Karpas-422 (cell line): ENCODE measurements around the gene PRSS27. TPM values are rescaled to one million over a fixed set of nuclear protein-coding genes. Genes with fewer than 3 reads are reported as not detected.

Source experiments
- DNase-seq: peaks from one replicate; pipeline ENCODE4 v3.0.0-alpha.2; 2015
- H2AFZ ChIP-seq: fragments of 200-600 bp; sonication (generic); 2 replicates; pipeline ENCODE4 v1.6.1; 2014; ENCODE audit warnings: antibody characterized with exemption, low read length, mixed read lengths
- H3K27ac ChIP-seq: fragments of 200-600 bp; sonication (generic); 2 replicates; pipeline ENCODE4 v1.5.1; 2014; ENCODE audit warnings: mild to moderate bottlenecking, low read length, moderate library complexity
- H3K27me3 ChIP-seq: fragments of 200-600 bp; sonication (generic); 2 replicates; pipeline ENCODE4 v1.6.1; 2014; ENCODE audit warnings: low read length, mixed read lengths
- H3K36me3 ChIP-seq: fragments of 200-600 bp; sonication (generic); 2 replicates; pipeline ENCODE4 v1.6.1; 2014; ENCODE audit warnings: low read length, mixed read lengths; ENCODE audit not compliant: insufficient read depth
- H3K4me1 ChIP-seq: fragments of 200-600 bp; sonication (generic); 2 replicates; pipeline ENCODE4 v1.6.1; 2014; ENCODE audit warnings: mild to moderate bottlenecking, low read length, mixed read lengths
- H3K4me2 ChIP-seq: fragments of 200-600 bp; sonication (generic); 2 replicates; pipeline ENCODE4 v1.6.1; 2014; ENCODE audit warnings: low read length, low read depth, mild to moderate bottlenecking; ENCODE audit not compliant: poor library complexity, severe bottlenecking
- H3K4me3 ChIP-seq: fragments of 200-600 bp; sonication (generic); 2 replicates; pipeline ENCODE4 v1.5.1; 2014; ENCODE audit warnings: mild to moderate bottlenecking, antibody characterized with exemption, low read length, mixed read lengths
- H3K79me2 ChIP-seq: fragments of 200-600 bp; sonication (generic); 2 replicates; pipeline ENCODE4 v1.6.1; 2014; ENCODE audit warnings: mild to moderate bottlenecking, low read length, mixed read lengths
- H3K9ac ChIP-seq: fragments of 200-600 bp; sonication (generic); 2 replicates; pipeline ENCODE4 v1.6.0; 2014; ENCODE audit warnings: low read length
- H3K9me2 ChIP-seq: fragments of 200-600 bp; sonication (generic), shearing (Covaris generic); replicated peaks from 2 replicates; pipeline ENCODE4 v1.6.0; 2014; ENCODE audit warnings: mild to moderate bottlenecking, low read length, moderate library complexity; ENCODE audit not compliant: insufficient read depth
- H3K9me3 ChIP-seq: fragments of 300-700, 200-600 bp; sonication (generic); 2 replicates; pipeline ENCODE4 v1.6.1; 2014; ENCODE audit warnings: low read length, mixed read lengths
- H4K20me1 ChIP-seq: fragments of 200-600 bp; sonication (generic); 2 replicates; pipeline ENCODE4 v1.6.1; 2014; ENCODE audit warnings: mild to moderate bottlenecking, antibody characterized with exemption, low read length, low read depth; ENCODE audit not compliant: insufficient read depth
- total RNA-seq: library from RNA; depleted of rRNA; stranded (reverse); fragments of >200 nt; shearing (Covaris generic); gene quantifications from 2 replicates; pipeline ENCODE4 v1.2.3, GENCODE V29; 2014; ENCODE audit warnings: low replicate concordance; rRNA removed

PRSS27 gene
- total RNA-seq, result 1.4 and 2.8 TPM in 2 replicates

DNA sequence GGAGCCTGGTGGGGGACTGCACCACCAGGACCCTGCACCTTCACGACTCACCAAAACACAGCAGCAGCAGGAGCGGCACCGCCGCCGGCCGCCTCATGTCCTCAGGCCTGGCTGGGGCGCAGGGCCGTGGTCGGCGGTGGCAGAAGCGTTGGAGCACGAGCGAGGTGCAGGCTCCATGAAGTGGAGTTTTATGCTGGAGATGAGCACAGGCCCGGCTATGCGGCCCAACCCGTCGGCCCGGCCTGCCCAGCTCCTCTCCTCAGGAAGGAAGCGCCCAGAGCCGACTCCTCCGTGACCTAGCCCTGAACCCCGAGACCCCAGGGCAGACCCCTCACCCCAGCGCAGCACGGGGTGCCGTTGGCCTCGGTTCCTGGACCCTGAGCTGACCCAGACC, at the start of gene PRSS27:
Gene PRSS27 (minus strand): TSS at position 161 of the 394 bp plus-strand sequence. CDS start 64 bp downstream, at position 97.
- peak within 1 kb of the TSS; percentile 84 for H3K9ac ChIP-seq
- H3K4me2 ChIP-seq, result peak within 1 kb of the TSS; percentile 76
- no peaks in the 10 kb centered on the region for H3K27me3 ChIP-seq
- H3K36me3 ChIP-seq, result no peaks in the 10 kb centered on the region
- peak within 1 kb of the TSS; percentile 66 for H3K4me3 ChIP-seq
- H3K79me2 ChIP-seq, result no peaks in the 10 kb centered on the region
- peak within 1 kb of the TSS; percentile 79; the same call in 1 of the 2 replicates for H2AFZ ChIP-seq
- no peaks in the 10 kb centered on the region for H3K9me2 ChIP-seq
- DNase-seq, result no peak
- peaks cover 25% of the 10 kb centered on the region for H3K4me1 ChIP-seq
- H3K27ac ChIP-seq, result no peak within 1 kb of the TSS
- H4K20me1 ChIP-seq, result peaks cover 2% of the 10 kb centered on the region; the same call in 1 of the 2 replicates
- no peaks in the 10 kb centered on the region for H3K9me3 ChIP-seq

DNA sequence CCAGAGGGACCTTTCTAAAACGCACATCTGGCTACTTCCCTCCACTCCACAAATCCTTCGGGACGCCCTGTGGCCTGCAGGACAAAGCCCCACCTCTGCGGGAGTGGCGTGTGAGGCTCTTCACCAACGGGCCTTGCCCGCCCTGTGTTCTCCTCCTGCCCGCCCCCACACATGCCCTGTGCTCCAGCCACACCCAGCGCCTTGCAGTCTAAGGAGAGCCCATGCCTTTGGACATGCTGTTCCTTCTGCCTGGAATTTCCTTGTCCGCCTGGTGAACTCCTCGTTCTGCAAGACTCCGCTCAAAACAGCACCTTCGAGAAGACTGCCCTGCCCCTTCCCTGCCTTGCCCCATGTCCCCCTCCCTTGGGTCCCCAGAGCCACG, 49.6 kb upstream of the PRSS27 start:
- no peak for DNase-seq
- Histone ChIP-seq H2AFZ (no peak overlapping the region), H3K79me2 (peaks cover 6% of the 10 kb centered on the region; the same call in 1 of the 2 replicates), H3K27me3 (no peaks in the 10 kb centered on the region), H3K4me1 (peaks cover 4% of the 10 kb centered on the region; the same call in 1 of the 2 replicates), H4K20me1 (peaks cover 44% of the 10 kb centered on the region), H3K4me3 (no peak overlapping the region), H3K36me3 (peaks cover 48% of the 10 kb centered on the region; the same call in 1 of the 2 replicates), H3K27ac (no peak overlapping the region), H3K9me3 (no peaks in the 10 kb centered on the region), H3K9me2 (no peaks in the 10 kb centered on the region), H3K4me2 (no peak overlapping the region), H3K9ac (no peak overlapping the region)

DNA sequence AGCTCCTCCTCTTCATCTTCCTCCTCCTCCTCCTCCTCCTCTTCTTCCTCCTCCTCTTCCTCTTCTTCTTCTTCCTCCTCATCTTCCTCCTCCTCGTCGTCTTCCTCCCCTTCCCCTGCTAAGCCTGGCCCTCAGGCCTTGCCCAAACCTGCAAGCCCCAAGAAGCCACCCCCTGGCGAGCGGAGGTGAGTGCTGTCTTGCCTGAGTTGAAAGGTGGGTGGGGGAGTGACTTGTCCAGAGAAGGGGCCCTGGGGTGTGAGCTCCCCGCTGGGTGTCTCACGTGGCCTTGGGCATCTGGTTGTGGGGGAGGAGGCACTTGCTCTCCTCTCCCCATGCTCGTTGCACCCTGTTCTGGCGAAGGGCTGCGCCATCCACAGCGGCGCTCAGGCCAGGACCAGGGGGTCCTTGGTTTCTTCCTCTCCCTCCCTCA, 49.1 kb upstream of the PRSS27 start:
- H3K79me2 ChIP-seq, result peaks cover 12% of the 10 kb centered on the region
- H3K4me2 ChIP-seq, result no peak overlapping the region
- peaks cover 54% of the 10 kb centered on the region for H3K36me3 ChIP-seq
- no peaks in the 10 kb centered on the region for H3K9me3 ChIP-seq
- peaks cover 49% of the 10 kb centered on the region for H4K20me1 ChIP-seq
- no peak for DNase-seq
- H3K4me3 ChIP-seq, result no peak overlapping the region
- no peak overlapping the region for H2AFZ ChIP-seq
- no peak overlapping the region for H3K9ac ChIP-seq
- H3K4me1 ChIP-seq, result peaks cover 3% of the 10 kb centered on the region; the same call in 1 of the 2 replicates
- no peak overlapping the region for H3K27ac ChIP-seq
- H3K27me3 ChIP-seq, result no peaks in the 10 kb centered on the region
- H3K9me2 ChIP-seq, result no peaks in the 10 kb centered on the region

DNA sequence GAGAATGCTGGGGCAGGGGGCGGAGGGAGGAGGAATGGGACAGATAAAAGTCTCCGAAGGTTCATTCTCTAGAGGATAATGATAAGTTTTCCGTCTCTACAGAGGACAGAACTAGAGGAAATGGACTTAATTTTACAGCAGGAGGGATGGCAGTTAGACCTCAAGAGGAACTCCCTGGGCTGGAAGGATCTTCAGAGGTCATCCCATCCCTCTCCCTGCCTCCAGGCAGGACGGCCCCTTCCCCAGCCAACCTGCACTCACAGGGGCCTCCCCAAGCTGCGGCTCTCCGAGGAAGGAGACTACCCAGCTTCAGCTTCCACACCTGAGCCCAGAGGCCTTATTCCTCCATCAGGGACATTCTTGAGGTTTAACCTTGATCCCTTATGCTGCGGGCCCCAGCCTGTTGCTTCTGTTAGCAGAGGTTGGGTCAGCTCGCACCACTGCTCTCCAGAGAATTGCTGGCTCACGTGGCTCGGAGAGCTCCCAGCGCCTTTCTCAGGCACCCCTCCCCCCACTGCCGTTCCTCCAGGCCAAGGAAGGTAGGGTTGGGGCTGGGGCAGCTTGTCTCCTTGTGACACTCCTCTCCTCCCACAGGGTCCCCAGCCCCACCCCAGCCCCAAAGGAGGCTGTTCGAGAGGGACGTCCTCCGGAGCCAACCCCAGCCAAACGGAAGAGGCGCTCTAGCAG, 48.5 kb upstream of the PRSS27 start:
- Histone ChIP-seq H3K9me2 (no peaks in the 10 kb centered on the region), H3K4me1 (peaks cover 3% of the 10 kb centered on the region; the same call in 1 of the 2 replicates), H3K4me3 (no peak overlapping the region), H3K9me3 (no peaks in the 10 kb centered on the region), H3K79me2 (peaks cover 18% of the 10 kb centered on the region), H4K20me1 (peaks cover 55% of the 10 kb centered on the region), H3K27ac (no peak overlapping the region), H2AFZ (no peak overlapping the region), H3K36me3 (peaks cover 59% of the 10 kb centered on the region), H3K27me3 (no peaks in the 10 kb centered on the region), H3K9ac (no peak overlapping the region), H3K4me2 (no peak overlapping the region)
- DNase-seq, result no peak

DNA sequence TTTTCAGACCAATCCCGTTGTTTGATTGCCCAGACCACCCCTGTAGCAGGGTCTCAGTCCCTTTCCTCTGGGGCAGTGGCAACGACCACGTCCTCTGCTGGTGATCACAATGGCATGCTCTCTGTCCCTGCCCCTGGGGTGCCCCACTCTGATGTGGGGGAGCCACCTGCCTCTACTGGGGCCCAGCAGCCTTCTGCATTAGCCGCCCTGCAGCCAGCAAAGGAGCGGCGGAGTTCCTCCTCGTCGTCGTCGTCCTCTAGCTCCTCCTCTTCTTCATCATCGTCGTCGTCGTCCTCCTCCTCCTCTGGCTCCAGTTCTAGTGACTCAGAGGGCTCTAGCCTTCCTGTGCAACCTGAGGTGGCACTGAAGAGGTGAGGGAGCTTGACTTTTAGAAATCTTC, 47.9 kb upstream of the PRSS27 start:
- DNase-seq, result no peak
- no peak overlapping the region for H3K27ac ChIP-seq
- no peak overlapping the region for H3K9ac ChIP-seq
- H3K4me2 ChIP-seq, result no peak overlapping the region
- H3K9me2 ChIP-seq, result no peaks in the 10 kb centered on the region
- peaks cover 24% of the 10 kb centered on the region for H3K79me2 ChIP-seq
- H3K27me3 ChIP-seq, result no peaks in the 10 kb centered on the region
- peaks cover 3% of the 10 kb centered on the region; the same call in 1 of the 2 replicates for H3K4me1 ChIP-seq
- H3K4me3 ChIP-seq, result no peak overlapping the region
- no peak overlapping the region for H2AFZ ChIP-seq
- no peaks in the 10 kb centered on the region for H3K9me3 ChIP-seq
- H4K20me1 ChIP-seq, result peaks cover 61% of the 10 kb centered on the region
- peaks cover 66% of the 10 kb centered on the region for H3K36me3 ChIP-seq

DNA sequence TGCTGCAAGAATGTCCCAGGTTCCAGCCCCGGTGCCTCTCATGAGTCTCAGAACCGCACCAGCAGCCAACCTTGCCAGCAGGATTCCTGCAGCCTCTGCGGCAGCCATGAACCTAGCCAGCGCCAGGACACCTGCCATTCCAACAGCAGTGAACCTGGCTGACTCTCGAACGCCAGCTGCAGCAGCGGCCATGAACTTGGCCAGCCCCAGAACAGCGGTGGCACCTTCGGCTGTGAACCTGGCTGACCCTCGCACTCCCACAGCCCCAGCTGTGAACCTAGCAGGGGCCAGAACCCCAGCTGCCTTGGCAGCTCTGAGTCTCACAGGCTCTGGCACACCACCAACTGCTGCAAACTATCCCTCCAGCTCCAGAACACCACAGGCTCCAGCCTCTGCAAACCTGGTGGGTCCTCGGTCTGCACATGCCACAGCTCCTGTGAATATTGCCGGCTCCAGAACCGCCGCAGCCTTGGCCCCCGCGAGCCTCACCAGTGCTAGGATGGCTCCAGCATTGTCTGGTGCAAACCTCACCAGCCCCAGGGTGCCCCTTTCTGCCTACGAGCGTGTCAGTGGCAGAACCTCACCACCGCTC, 47.2 kb upstream of the PRSS27 start:
- Histone ChIP-seq H4K20me1 (peaks cover 68% of the 10 kb centered on the region), H3K79me2 (peaks cover 31% of the 10 kb centered on the region)

DNA sequence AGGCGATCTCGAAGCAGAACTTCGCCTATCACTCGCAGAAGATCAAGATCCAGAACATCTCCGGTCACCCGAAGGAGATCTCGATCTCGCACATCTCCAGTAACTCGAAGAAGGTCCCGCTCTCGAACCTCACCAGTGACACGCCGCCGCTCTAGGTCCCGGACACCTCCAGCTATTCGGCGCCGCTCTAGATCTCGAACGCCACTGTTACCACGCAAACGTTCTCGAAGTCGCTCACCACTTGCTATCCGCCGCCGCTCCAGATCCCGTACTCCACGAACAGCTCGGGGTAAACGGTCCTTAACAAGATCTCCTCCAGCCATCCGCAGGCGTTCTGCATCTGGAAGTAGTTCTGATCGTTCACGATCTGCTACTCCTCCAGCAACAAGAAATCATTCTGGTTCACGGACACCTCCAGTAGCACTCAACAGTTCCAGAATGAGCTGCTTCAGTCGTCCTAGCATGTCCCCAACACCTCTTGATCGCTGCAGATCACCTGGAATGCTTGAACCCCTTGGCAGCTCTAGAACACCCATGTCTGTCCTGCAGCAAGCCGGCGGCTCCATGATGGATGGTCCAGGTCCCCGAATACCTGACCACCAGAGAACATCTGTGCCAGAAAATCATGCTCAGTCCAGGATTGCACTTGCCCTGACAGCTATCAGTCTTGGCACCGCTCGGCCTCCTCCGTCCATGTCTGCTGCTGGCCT, 46.6 kb upstream of the PRSS27 start:
- Histone ChIP-seq H2AFZ (no peak overlapping the region), H3K9ac (no peak overlapping the region), H3K4me2 (no peak overlapping the region), H3K27ac (no peak overlapping the region), H3K27me3 (no peaks in the 10 kb centered on the region), H3K79me2 (peaks cover 37% of the 10 kb centered on the region), H3K36me3 (peaks cover 73% of the 10 kb centered on the region), H3K9me2 (no peaks in the 10 kb centered on the region), H4K20me1 (peaks cover 72% of the 10 kb centered on the region), H3K9me3 (no peaks in the 10 kb centered on the region), H3K4me3 (no peak overlapping the region), H3K4me1 (peaks cover 3% of the 10 kb centered on the region; the same call in 1 of the 2 replicates)
- DNase-seq, result no peak

More for the DNA sequence above, 47.2 kb upstream of the PRSS27 start:
- Histone ChIP-seq H3K4me3 (no peak overlapping the region), H3K4me2 (no peak overlapping the region), H2AFZ (no peak overlapping the region), H3K9me2 (no peaks in the 10 kb centered on the region), H3K4me1 (peaks cover 3% of the 10 kb centered on the region; the same call in 1 of the 2 replicates), H3K27me3 (no peaks in the 10 kb centered on the region), H3K36me3 (peaks cover 72% of the 10 kb centered on the region), H3K27ac (no peak overlapping the region), H3K9me3 (no peaks in the 10 kb centered on the region), H3K9ac (no peak overlapping the region)
- DNase-seq, result no peak
